Neural cell (in vitro differentiated cells): Measurements from ENCODE around the gene PHAX. TPM values are rescaled to one million over a fixed set of nuclear protein-coding genes. Genes with fewer than 3 reads are reported as not detected.
"Not testable (repeated sequence)": the region's sequence is repeated elsewhere in the genome, so short reads cannot be mapped to it uniquely, and the experiment has no call there.

Experiments used
- H2AFZ ChIP-seq: fragments of 200-600, 300-800 bp; sonication (generic), shearing (Covaris generic); 2 replicates; pipeline ENCODE4 v1.6.0; 2014; ENCODE audit warnings: low read depth, mild to moderate bottlenecking, antibody characterized with exemption, low read length, moderate library complexity
- H3F3A ChIP-seq: fragments of 200-600 bp; shearing (Covaris generic); 2 replicates; pipeline ENCODE4 v1.6.1; 2016; ENCODE audit warnings: mild to moderate bottlenecking, moderate library complexity, mixed read lengths, antibody characterized with exemption, low read length; ENCODE audit not compliant: insufficient read depth, poor library complexity, severe bottlenecking
- H3K27ac ChIP-seq: fragments of 200-600, 300-800 bp; sonication (generic), shearing (Covaris generic); 2 replicates; pipeline ENCODE4 v1.5.1; 2014; ENCODE audit warnings: mild to moderate bottlenecking, low read length, moderate library complexity
- H3K27me3 ChIP-seq: fragments of 300-800, 200-600 bp; sonication (generic), shearing (Covaris generic); 2 replicates; pipeline ENCODE4 v1.6.0; 2014; ENCODE audit warnings: mild to moderate bottlenecking, low read depth, low read length, moderate library complexity; ENCODE audit not compliant: insufficient read depth
- H3K36me3 ChIP-seq: fragments of 300-800, 200-600 bp; sonication (generic), shearing (Covaris generic); 2 replicates; pipeline ENCODE4 v1.5.1; 2014; ENCODE audit warnings: mild to moderate bottlenecking, antibody characterized with exemption, low read length, moderate library complexity; ENCODE audit not compliant: insufficient read depth
- H3K4me2 ChIP-seq: fragments of 300-800, 200-600 bp; sonication (generic), shearing (Covaris generic); 2 replicates; pipeline ENCODE4 v1.6.0; 2014; ENCODE audit warnings: mild to moderate bottlenecking, low read length
- H3K4me3 ChIP-seq: fragments of 300-800, 200-600 bp; sonication (generic), shearing (Covaris generic); 2 replicates; pipeline ENCODE4 v1.5.1; 2014; ENCODE audit warnings: mild to moderate bottlenecking, low read length, moderate library complexity
- H3K79me2 ChIP-seq: fragments of 200-600 bp; shearing (Covaris generic); replicated peaks from 2 replicates; pipeline ENCODE4 v1.6.0; 2014; ENCODE audit warnings: mild to moderate bottlenecking, low read length, moderate library complexity; ENCODE audit not compliant: insufficient read depth
- H3K9ac ChIP-seq: fragments of 300-800, 200-600 bp; sonication (generic), shearing (Covaris generic); 2 replicates; pipeline ENCODE4 v1.6.1; 2016; ENCODE audit warnings: mild to moderate bottlenecking, low read length, mixed read lengths
- H3K9me2 ChIP-seq: fragments of 200-600 bp; shearing (Covaris generic); 2 replicates; pipeline ENCODE4 v1.6.1; 2016; ENCODE audit warnings: mild to moderate bottlenecking, low read length, mixed read lengths; ENCODE audit not compliant: insufficient read depth
- H3K9me3 ChIP-seq: fragments of 200-600, 300-800 bp; sonication (generic), shearing (Covaris generic); 2 replicates; pipeline ENCODE4 v1.6.1; 2016; ENCODE audit warnings: mild to moderate bottlenecking, mixed run types, low read length, moderate library complexity, mixed read lengths
- H4K20me1 ChIP-seq: fragments of 200-600 bp; shearing (Covaris generic); 2 replicates; pipeline ENCODE4 v1.6.1; 2016; ENCODE audit warnings: mild to moderate bottlenecking, mixed run types; ENCODE audit not compliant: insufficient read depth
- EP300 ChIP-seq: fragments of 450-650 bp; conservative IDR thresholded peaks from 2 replicates; pipeline ENCODE4 v1.6.1; 2014; ENCODE audit warnings: antibody characterized with exemption, mild to moderate bottlenecking, moderate library complexity; ENCODE audit not compliant: poor library complexity, severe bottlenecking
- EZH2 ChIP-seq: fragments of 200-600, 300-800 bp; shearing (Covaris generic), sonication (generic); IDR thresholded peaks from 2 replicates; pipeline ENCODE4 v1.6.1; 2014; ENCODE audit warnings: antibody characterized with exemption, low read length, borderline replicate concordance, mild to moderate bottlenecking; ENCODE audit not compliant: insufficient read depth, poor library complexity, severe bottlenecking
- MXI1 ChIP-seq: fragments of 450-650 bp; conservative IDR thresholded peaks from 2 replicates; pipeline ENCODE4 v1.6.1; 2014; ENCODE audit warnings: antibody characterized with exemption, mild to moderate bottlenecking; ENCODE audit not compliant: poor library complexity, severe bottlenecking
- POLR2AphosphoS5 ChIP-seq: IDR thresholded peaks from 2 replicates; pipeline ENCODE4 v1.6.1; 2012
- RAD21 ChIP-seq: fragments of 450-650 bp; conservative IDR thresholded peaks from 2 replicates; pipeline ENCODE4 v1.6.1; 2014; ENCODE audit warnings: antibody characterized with exemption, mild to moderate bottlenecking, moderate library complexity
- REST ChIP-seq: IDR thresholded peaks from 2 replicates; pipeline ENCODE4 v1.6.1; 2012; ENCODE audit warnings: borderline replicate concordance
- SMC3 ChIP-seq: fragments of 450-650 bp; conservative IDR thresholded peaks from 2 replicates; pipeline ENCODE4 v1.6.1; 2014; ENCODE audit warnings: antibody characterized with exemption, mild to moderate bottlenecking, moderate library complexity; ENCODE audit not compliant: poor library complexity
- TAF1 ChIP-seq: IDR thresholded peaks from 2 replicates; pipeline ENCODE4 v1.6.1; 2012; ENCODE audit warnings: low read depth
- polyA plus RNA-seq: library from polyadenylated mRNA; depleted of rRNA; stranded (reverse); fragments of >200 nt; gene quantifications from 2 replicates; pipeline ENCODE4 v1.2.3, GENCODE V29; 2014
- TF ChIP-seq, protein P1 (sequence below): fragments of 450-650 bp; IDR thresholded peaks from 2 replicates; pipeline ENCODE4 v1.5.1; 2014; ENCODE audit warnings: antibody characterized with exemption, mild to moderate bottlenecking, moderate library complexity; ENCODE audit not compliant: poor library complexity, severe bottlenecking

PHAX gene
- polyA plus RNA-seq, 1 donor from 2014 or later, result 42.3 TPM

DNA sequence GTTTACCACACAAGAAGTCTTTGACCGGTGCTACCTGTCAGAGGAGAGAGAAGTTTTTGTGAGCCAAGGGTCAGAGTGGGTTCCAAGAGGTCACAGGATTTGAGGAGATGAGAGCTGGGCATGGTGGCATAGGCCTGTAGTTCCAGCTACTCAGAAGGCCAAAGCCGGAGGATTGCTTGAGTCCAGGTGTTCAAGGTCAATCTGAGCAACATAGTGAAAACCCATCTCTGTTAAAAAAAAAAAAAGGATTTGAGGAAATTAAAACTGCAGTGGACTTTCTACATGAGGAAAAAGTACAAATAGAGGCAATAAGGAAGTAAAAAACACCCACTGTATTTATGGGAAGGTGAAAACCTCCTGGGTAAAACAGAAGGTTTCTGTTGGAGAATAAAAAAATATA, 63.8 kb downstream of the PHAX start:
- Histone ChIP-seq H3K9me2 (no peaks in the 10 kb centered on the region), H3K27ac (no peak overlapping the region), H3F3A (no peaks in the 10 kb centered on the region), H3K27me3 (no peaks in the 10 kb centered on the region), H3K79me2 (no peaks in the 10 kb centered on the region), H3K9me3 (no peaks in the 10 kb centered on the region), H3K36me3 (no peaks in the 10 kb centered on the region), H3K9ac (no peak overlapping the region), H3K4me3 (no peak overlapping the region), H2AFZ (no peak overlapping the region), H3K4me2 (no peak overlapping the region), H4K20me1 (no peaks in the 10 kb centered on the region)
- TF ChIP-seq TAF1 (no peak), EP300 (no peak), MXI1 (no peak), RAD21 (no peak), EZH2 (no peak), POLR2AphosphoS5 (no peak), SMC3 (no peak), REST (no peak)
- TF ChIP-seq, protein P1, sequence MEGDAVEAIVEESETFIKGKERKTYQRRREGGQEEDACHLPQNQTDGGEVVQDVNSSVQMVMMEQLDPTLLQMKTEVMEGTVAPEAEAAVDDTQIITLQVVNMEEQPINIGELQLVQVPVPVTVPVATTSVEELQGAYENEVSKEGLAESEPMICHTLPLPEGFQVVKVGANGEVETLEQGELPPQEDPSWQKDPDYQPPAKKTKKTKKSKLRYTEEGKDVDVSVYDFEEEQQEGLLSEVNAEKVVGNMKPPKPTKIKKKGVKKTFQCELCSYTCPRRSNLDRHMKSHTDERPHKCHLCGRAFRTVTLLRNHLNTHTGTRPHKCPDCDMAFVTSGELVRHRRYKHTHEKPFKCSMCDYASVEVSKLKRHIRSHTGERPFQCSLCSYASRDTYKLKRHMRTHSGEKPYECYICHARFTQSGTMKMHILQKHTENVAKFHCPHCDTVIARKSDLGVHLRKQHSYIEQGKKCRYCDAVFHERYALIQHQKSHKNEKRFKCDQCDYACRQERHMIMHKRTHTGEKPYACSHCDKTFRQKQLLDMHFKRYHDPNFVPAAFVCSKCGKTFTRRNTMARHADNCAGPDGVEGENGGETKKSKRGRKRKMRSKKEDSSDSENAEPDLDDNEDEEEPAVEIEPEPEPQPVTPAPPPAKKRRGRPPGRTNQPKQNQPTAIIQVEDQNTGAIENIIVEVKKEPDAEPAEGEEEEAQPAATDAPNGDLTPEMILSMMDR, result no peak

DNA sequence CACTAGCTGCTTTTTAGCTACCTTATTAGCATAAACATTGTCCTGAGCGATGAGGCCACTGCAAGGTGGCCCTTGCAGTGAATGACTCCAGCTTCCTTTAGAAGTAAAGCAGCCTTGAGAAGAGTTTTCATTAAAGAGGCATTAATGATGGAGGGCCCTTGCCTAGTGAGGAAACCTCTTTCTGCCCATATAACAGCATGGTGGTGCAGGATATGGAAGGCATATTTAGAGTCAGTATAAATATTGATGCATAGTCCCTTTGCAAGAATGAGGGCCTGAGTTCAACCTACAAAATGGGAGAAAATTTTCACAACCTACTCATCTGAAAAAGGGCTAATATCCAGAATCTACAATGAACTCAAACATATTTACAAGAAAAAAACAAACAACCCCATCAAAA, 69.4 kb downstream of the PHAX start:
- not testable (repeated sequence) for H3K9me3 ChIP-seq, H4K20me1 ChIP-seq, H3K9me2 ChIP-seq, H3K4me2 ChIP-seq, H3K27me3 ChIP-seq, H3K27ac ChIP-seq, H3K9ac ChIP-seq, H2AFZ ChIP-seq, H3K4me3 ChIP-seq, H3K36me3 ChIP-seq, H3K79me2 ChIP-seq, H3F3A ChIP-seq

DNA sequence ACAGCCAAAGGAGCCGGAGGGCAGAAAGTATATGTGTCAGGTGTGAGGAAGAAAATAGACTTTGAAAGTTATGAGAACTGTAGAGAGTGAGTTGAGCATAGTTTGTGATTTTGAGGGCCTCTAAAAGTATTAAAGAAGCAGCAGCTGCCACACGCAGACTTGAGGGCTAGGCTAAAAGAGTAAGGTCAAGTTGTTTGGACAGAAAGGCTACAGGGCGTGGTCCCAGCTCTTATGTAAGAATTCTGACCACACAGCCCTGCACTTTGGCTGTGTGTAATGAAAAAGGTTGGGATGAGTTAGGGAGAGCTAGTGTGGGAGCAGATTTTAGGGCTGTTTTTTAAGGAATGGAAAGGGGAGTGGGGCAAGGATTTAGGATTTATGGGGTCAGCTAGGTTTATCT, 70.9 kb downstream of the PHAX start:
- not testable (repeated sequence) for H2AFZ ChIP-seq, H3K4me3 ChIP-seq, H3F3A ChIP-seq

More for the DNA sequence above, 70.9 kb downstream of the PHAX start:
- H3K79me2 ChIP-seq, H3K9me3 ChIP-seq, H3K36me3 ChIP-seq, H3K4me2 ChIP-seq, H3K27me3 ChIP-seq, H3K27ac ChIP-seq, H3K9ac ChIP-seq, H3K9me2 ChIP-seq, H4K20me1 ChIP-seq: not testable (repeated sequence)
